ENCODE results near the gene SLC7A6OS.
"Not testable (repeated sequence)": the region's sequence is repeated elsewhere in the genome, so short reads cannot be mapped to it uniquely, and the experiment has no call there.

Gene SLC7A6OS

GRCh38 chr16:68297908-68298307, 12.8 kb downstream of the SLC7A6OS start:
- peak; percentile 14 for DNase-seq

DNA sequence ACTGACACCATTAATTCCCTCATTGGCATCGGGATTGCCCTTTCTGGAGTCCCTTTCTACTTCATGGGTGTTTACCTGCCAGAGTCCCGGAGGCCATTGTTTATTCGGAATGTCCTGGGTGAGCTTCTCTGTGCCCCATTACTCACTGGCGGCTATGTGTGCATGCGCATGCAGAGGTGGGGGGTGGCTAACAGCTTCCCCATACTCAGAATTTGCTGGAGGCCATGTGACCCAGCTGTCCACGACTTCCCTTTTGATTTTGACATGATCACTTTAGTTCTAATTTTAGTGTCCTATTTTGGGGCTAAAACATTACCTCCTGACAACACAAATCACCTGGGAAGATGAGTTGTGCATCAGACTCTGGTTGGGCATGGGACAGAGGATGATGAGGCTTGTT, 14.1 kb downstream of the SLC7A6OS start:
- no peak for DNase-seq

DNA sequence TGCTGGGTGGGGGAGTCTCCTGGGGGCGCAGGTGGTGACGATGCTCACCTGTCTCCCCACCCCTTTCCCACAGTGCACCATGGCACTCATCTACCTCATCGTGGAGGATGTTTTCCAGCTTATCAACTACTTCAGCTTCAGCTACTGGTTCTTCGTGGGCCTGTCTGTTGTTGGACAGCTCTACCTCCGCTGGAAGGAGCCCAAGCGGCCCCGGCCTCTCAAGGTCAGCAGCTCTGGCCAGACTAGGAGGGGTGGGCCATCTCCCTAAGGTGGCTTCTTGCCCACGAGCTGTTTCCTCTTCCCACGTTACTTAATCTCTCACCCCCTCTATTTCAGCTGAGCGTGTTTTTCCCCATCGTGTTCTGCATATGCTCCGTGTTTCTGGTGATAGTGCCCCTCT, 14.5 kb downstream of the SLC7A6OS start:
- no peak for DNase-seq

DNA sequence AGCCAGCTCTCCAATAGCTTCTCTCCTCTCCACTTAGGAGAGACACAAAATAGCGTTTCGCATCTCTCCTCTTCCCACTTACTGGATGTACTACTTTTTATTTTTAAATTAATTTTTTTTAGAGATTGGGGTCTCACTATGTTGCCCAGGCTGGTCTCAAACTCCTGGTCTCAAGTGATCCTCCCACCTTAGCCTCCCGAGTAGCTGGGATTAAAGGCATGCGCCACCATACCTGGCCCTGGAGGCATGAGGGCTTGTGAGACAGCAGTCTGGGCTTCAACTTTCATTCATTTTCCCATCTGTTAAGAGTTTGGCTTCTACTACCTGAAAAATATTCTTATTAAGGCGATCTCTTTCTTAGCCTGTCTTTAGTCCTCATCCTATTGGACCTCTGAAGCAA, 18.3 kb downstream of the SLC7A6OS start:
- no peak for DNase-seq

DNA sequence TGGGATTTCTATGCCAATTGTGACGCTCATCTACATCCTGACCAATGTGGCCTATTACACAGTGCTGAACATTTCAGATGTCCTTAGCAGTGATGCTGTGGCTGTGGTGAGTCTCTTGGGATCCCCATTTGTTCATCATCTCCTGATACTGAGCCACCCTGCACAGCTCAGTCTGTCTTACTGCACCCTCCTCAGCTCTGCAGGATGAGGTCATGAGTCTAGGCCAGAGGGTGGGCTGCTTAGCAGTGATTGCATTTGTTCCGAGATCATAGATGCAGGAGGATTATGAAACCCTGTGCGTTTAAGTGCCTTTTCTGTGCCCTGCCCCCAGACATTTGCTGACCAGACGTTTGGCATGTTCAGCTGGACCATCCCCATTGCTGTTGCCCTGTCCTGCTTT, 19.5 kb downstream of the SLC7A6OS start:
- DNase-seq, result no peak

DNA sequence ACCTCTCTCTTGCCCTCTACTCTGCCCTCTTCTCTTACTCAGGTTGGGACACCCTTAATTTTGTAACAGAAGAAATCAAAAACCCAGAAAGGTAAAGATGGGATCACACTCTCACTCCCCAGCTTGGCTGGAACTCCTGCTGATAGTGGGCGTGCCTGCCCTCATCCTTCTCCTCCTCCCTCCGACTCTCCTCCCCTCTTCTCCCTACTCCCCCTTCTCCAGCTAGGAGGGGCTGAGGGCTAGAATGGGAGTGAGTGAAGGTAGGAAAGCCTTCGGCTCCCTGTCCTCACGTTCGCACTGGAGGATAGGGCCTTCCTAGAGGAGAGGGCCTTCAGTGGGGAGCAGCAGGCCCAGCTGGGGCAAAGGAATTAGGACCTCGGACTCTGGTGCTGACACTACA, 20.3 kb downstream of the SLC7A6OS start:
- DNase-seq, result no peak

DNA sequence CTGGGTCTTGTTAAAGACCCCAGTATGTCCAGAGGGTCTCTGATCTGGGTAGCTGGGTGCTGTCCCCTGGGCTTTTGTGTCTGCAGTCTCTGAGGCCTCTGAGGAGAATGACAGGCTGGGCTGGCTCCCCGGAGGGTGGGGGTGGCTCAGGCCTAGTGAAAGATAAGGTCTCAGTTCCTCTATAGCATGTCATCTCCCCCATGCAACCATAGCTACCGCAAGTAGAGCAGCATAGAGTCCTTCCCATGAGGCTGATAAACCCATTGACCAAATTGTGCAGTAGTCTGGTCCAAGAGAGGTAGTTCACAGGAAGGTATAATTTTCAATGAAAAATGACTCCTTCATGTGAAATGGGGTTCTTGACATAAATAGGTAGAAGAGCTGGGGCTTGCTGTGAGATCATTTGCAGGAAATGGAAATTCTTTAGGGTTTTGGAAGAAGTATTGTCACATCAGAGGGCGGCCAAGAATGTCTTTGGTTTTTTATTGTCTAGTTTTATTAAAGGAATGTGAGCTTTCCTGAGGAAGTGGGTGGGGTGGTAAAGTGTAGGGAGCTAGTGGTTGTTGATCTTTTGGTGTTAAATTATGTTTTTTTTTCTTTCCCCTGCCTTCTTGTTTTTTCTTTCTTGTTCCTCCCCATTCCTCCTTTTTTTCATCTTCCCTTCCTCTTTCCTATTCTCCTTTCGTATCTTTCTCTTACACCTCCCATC, 21.0 kb downstream of the SLC7A6OS start:
- DNase-seq, result peak; percentile 51

- DNase-seq, result no peak
Observed at GRCh38 chr16:68289202-68289601, 21.5 kb downstream of the SLC7A6OS start.

GRCh38 chr16:68288796-68289195, 21.9 kb downstream of the SLC7A6OS start:
- not testable (repeated sequence) for DNase-seq

DNA sequence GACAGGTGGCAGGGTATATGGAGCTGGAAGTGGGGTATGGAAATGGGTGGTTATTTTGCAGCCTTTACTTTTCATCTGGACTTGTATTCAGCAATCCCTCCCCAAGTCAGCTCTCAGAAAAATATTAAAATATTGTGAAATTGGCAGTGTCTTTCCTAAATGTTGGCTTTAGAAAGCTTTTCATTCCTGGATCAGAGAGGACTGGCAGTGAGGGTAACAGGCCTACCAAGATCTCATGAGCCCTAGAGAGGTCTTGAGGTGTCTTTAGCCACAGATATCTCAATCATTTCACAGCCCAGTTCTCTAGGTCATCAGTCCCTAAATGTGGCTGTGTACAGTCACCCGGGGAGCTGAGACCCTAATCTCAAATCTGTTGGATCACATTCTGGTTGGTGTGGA, 22.5 kb downstream of the SLC7A6OS start:
- DNase-seq, result no peak

DNA sequence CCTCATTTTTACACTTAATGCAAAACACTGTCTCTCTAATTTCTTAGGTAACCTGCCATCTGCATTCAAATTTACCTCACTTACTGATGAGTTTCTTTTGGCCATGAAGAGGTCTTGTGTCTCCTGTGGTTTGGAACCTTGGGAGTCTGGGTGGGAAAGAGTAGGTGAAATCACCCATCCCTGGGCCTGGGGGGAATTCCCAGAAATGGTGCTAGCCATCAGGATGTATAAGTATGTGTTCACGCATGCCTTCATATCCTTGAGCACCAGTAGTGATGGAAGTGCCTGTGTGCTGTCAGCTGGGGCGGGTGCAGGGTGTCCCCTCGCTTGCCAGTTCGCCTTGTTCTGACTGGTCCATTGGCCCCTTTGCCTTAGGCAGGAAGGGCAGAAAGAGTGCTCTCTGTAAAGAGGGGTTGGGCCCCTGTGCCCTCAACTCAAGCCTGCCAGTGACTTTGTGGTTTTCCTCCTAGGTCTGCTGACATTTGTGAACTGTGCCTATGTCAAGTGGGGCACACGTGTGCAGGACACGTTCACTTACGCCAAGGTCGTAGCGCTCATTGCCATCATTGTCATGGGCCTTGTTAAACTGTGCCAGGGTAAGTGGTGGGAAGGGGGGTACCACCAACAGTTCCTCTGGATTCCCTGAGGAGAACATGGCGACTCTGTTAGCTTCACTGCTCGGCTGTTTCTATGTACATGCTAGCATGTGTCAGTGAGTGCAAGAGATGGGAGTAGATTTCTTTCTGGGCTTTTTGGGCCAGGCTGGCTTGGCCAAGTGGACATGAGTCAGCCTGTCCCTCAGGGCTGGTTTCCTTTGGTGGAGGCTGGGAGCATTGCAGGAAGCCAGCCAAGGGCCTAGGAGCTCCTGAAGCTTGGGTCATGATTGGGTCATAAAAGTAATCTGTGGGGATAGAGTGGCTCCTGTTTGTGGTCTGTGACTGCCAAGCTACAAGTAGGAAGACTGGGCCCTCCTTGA, 23.2 kb downstream of the SLC7A6OS start:
- DNase-seq, result peak; percentile 53

- no peak for DNase-seq
Observed at GRCh38 chr16:68286153-68287074, 24.3 kb downstream of the SLC7A6OS start.

GRCh38 chr16:68285683-68286082, 25.1 kb downstream of the SLC7A6OS start:
- DNase-seq, result no peak

DNA sequence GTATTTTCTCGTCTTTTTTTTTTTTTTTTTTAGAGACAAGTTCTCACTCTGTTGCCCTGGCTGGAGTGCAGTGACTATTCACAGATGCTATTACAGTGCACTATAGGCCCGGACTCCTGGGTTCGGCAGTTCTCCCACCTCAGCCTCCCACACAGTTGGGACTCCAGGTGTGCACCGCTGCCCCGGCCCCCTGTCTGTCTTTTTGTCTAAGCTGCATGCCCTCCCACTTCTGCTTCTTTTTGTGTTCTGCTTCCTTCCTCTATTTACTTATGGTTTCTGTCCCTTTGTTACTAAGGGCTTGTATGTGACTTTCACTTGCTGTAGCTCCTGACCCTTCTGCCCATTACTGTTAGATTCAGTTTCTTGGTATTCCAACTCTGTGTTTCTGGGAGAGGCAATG, 25.9 kb downstream of the SLC7A6OS start:
- no peak for DNase-seq

- DNase-seq, result no peak
Observed at GRCh38 chr16:68283801-68284598, 26.7 kb downstream of the SLC7A6OS start.

- no peak for DNase-seq
Observed at GRCh38 chr16:68283346-68283745, 27.4 kb downstream of the SLC7A6OS start.

GRCh38 chr16:68282064-68282452, 28.7 kb downstream of the SLC7A6OS start:
- no peak for DNase-seq

DNA sequence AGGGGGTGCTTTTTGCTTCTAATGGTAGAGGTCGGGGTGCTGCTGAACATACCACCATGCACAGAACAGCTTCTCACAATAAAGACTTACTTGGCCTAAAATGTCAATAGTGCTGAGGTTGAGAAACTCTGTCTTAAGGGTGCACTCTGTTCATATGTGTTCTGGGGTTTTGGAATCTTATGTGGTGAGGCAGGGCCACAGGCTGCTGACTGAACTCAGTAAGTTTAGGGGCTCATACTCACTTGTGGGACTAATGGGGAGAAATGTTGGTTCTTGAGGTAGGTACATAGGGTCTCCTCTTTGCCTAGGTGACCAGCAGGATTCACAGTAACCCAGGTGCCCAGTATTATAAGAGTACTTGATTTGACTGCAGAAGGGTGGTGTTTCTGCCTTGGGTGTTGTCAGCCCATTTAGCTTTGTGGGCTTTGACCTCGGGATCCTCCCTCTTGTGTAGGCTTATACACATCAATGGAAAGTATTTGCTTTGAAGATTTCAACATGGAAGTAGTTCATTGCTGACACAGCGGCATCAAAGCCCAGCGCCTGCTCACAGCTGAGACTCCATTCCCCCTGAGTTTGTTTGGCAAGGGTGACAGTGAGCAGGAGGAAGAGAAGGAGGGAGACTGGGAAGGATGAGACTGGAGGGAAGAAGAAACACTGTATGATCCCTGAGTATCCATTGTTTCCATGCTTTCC, 29.2 kb downstream of the SLC7A6OS start:
- DNase-seq, result no peak

- DNase-seq, result no peak
Observed at GRCh38 chr16:68279726-68280558, 30.8 kb downstream of the SLC7A6OS start.

DNA sequence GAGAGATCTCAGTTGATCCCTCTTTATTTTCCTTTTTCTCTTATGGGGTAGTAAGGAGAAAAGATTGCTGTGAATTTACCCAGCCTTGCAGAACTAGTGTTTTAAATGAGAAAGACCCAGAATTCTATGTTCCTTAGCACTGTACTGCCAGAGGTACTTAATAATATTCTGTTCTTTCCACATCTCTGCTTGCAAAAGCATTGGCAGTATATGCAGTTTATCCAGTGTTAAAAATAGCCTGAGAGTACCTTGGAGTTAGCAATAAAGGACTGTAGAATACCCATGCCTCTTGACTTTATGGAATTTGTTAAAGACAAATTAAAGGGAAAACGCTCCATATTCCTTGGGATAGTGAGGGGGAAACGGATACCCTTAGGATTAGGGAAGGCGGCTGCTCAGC, 34.5 kb downstream of the SLC7A6OS start:
- no peak for DNase-seq

All from fibroblast of skin of right biceps (primary cell).